ENCODE results near the gene MUC12.
"Not testable (repeated sequence)": the region's sequence is repeated elsewhere in the genome, so short reads cannot be mapped to it uniquely, and the experiment has no call there.

MUC12 gene

DNA sequence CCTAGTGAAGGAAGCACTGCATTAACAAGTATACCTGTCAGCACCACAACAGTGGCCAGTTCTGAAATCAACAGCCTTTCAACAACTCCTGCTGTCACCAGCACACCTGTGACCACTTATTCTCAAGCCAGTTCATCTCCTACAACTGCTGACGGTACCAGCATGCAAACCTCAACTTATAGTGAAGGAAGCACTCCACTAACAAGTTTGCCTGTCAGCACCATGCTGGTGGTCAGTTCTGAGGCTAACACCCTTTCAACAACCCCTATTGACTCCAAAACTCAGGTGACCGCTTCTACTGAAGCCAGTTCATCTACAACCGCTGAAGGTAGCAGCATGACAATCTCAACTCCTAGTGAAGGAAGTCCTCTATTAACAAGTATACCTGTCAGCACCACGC, 66.6 kb downstream of the MUC12 start:
- in situ Hi-C loops (cut with HindIII; ENCODE audit: low sequenced_read_pairs): no loop called here

DNA sequence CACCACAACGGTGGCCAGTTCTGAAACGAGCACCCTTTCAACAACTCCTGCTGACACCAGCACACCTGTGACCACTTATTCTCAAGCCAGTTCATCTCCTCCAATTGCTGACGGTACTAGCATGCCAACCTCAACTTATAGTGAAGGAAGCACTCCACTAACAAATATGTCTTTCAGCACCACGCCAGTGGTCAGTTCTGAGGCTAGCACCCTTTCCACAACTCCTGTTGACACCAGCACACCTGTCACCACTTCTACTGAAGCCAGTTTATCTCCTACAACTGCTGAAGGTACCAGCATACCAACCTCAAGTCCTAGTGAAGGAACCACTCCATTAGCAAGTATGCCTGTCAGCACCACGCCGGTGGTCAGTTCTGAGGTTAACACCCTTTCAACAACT, 71.9 kb downstream of the MUC12 start:
- in situ Hi-C loops (cut with HindIII; ENCODE audit: low sequenced_read_pairs): not testable (repeated sequence)

- in situ Hi-C loops (cut with HindIII; ENCODE audit: low sequenced_read_pairs): loop anchor here (5.0 to 10.0 kb wide), 3 partner anchors 54 to 176 kb away; no protein-coding TSS in a partner anchor
Observed at GRCh38 chr7:101058355-101058754, 89.0 kb downstream of the MUC12 start.

- in situ Hi-C loops (cut with HindIII; ENCODE audit: low sequenced_read_pairs): loop anchor here (5.0 to 10.0 kb wide), 3 partner anchors 55 to 177 kb away; no protein-coding TSS in a partner anchor
Observed at GRCh38 chr7:101059620-101059942, 90.2 kb downstream of the MUC12 start.

DNA sequence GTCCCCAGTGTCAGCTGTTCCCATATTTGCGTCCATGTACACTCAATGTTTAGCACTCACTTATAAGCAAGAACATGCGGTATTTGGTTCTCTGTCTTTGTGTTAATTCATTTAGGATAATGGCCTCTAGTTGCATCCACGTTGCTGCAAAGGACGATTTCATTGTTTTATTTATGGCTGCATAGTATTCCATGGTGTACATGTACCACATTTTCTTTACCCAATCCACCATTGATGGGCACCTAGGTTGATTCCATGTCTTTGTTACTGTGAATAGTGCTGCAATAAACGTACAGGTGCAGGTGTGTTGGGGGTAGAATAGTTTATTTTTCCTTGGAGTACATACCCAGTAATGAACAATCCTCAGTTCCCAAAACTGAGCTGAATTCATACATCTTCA, 91.6 kb downstream of the MUC12 start:
- in situ Hi-C loops (cut with HindIII; ENCODE audit: low sequenced_read_pairs): no loop called here

- in situ Hi-C loops (cut with HindIII; ENCODE audit: low sequenced_read_pairs): not testable (repeated sequence)
Observed at GRCh38 chr7:101064176-101064550, 94.8 kb downstream of the MUC12 start.

- in situ Hi-C loops (cut with HindIII; ENCODE audit: low sequenced_read_pairs): not testable (repeated sequence)
Observed at GRCh38 chr7:101065162-101065561, 95.8 kb downstream of the MUC12 start.

- in situ Hi-C loops (cut with HindIII; ENCODE audit: low sequenced_read_pairs): no loop called here
Observed at GRCh38 chr7:101066141-101066832, 96.9 kb downstream of the MUC12 start.

GRCh38 chr7:101066833-101067177, 97.4 kb downstream of the MUC12 start:
- in situ Hi-C loops (cut with HindIII; ENCODE audit: low sequenced_read_pairs): no loop called here

- in situ Hi-C loops (cut with HindIII; ENCODE audit: low sequenced_read_pairs): no loop called here
Observed at GRCh38 chr7:101068401-101068800, 99.0 kb downstream of the MUC12 start.

All from endothelial cell of hepatic sinusoid (primary cell).